H1 (cell line): ENCODE measurements around the gene C9. TPM values are rescaled to one million over a fixed set of nuclear protein-coding genes. Genes with fewer than 3 reads are reported as not detected.

Experiments used
- CTCF ChIA-PET: fragments of 300-600 bp; sonication (Branson Sonifier 250); formaldehyde crosslinking; loops from one replicate; lab custom pipeline; 2021; ENCODE audit not compliant: partially characterized antibody; lab: Charles Lee
- POLR2A ChIA-PET: fragments of 300-600 bp; sonication (Branson Sonifier 250); formaldehyde crosslinking; loops from one replicate; lab custom pipeline; 2021; ENCODE audit warnings: inconsistent platforms; ENCODE audit not compliant: partially characterized antibody; lab: Charles Lee
- DNase-seq, 2 experiments: peaks; one replicate each; pipeline versions ENCODE4 v3.0.0 to v3.0.0-alpha.2; 2010 to 2022; ENCODE audit warnings: low spot score in 2 of 2, low read depth in 1 of 2, mixed read lengths in 1 of 2
- FAIRE-seq: peaks from 2 replicates; lab custom pipeline; 2011; peaks lifted over from hg19 to GRCh38; lab: Jason Lieb, UNC
- H2AFZ ChIP-seq: 2 replicates; pipeline ENCODE4 v1.8.1; 2012; ENCODE audit warnings: low read length, inconsistent platforms
- H2AK5ac ChIP-seq: 2 replicates; pipeline ENCODE4 v1.6.1; 2013; ENCODE audit warnings: low read depth, low read length
- H2BK120ac ChIP-seq: replicated peaks from 2 replicates; pipeline ENCODE3; 2013; ENCODE audit warnings: low read depth, low read length, inconsistent platforms
- H2BK12ac ChIP-seq: 2 replicates; pipeline ENCODE4 v1.6.1; 2013; ENCODE audit warnings: low read depth, low read length
- H2BK15ac ChIP-seq: 2 replicates; pipeline ENCODE4 v1.6.1; 2013; ENCODE audit warnings: low read length
- H2BK20ac ChIP-seq: 2 replicates; pipeline ENCODE4 v1.6.1; 2013; ENCODE audit warnings: low read length
- H2BK5ac ChIP-seq: 2 replicates; pipeline ENCODE4 v1.6.1; 2013; ENCODE audit warnings: low read depth, low read length
- H3K14ac ChIP-seq: 2 replicates; pipeline ENCODE4 v1.6.1; 2013; ENCODE audit warnings: inconsistent platforms; ENCODE audit not compliant: insufficient read length
- H3K18ac ChIP-seq: 2 replicates; pipeline ENCODE4 v1.6.1; 2013; ENCODE audit warnings: low read length; ENCODE audit errors: extremely low read depth
- H3K23ac ChIP-seq: 2 replicates; pipeline ENCODE4 v1.6.1; 2013; ENCODE audit warnings: inconsistent platforms; ENCODE audit not compliant: insufficient read length
- H3K23me2 ChIP-seq: 2 replicates; pipeline ENCODE4 v1.6.1; 2013; ENCODE audit warnings: low read depth, low read length
- H3K27ac ChIP-seq: 2 replicates; pipeline ENCODE4 v1.6.1; 2011; ENCODE audit warnings: low read depth, low read length, inconsistent platforms
- H3K27me3 ChIP-seq, 4 experiments: replicated peaks in 1 of 4; 1 replicate in 1 of 4; 2 replicates in 3 of 4; pipeline versions ENCODE4 v1.6.1 to v1.8.1; 2011 to 2013; ENCODE audit warnings: low read length in 3 of 4, mild to moderate bottlenecking in 3 of 4, inconsistent platforms in 2 of 4, mixed read lengths in 2 of 4, moderate library complexity in 1 of 4; ENCODE audit not compliant: control insufficient read depth in 3 of 4, insufficient read depth in 3 of 4; ENCODE audit errors: extremely low read depth in 1 of 4
- H3K36me3 ChIP-seq, 4 experiments: 2 replicates each; pipeline versions ENCODE4 v1.6.1 to v1.8.1; 2011 to 2013; ENCODE audit warnings: mild to moderate bottlenecking in 4 of 4, low read length in 3 of 4, moderate library complexity in 2 of 4, control low read depth in 1 of 4, inconsistent platforms in 1 of 4; ENCODE audit not compliant: insufficient read depth in 4 of 4, control insufficient read depth in 2 of 4
- H3K4ac ChIP-seq: replicated peaks from 2 replicates; pipeline ENCODE3; 2013; ENCODE audit warnings: low read length, low read depth, mixed read lengths, inconsistent platforms; ENCODE audit not compliant: insufficient read length
- H3K4me1 ChIP-seq, 4 experiments: replicated peaks in 1 of 4; 1 replicate in 1 of 4; 2 replicates in 3 of 4; pipeline versions ENCODE4 v1.6.1 to v1.8.1; 2011 to 2013; ENCODE audit warnings: low read length in 3 of 4, inconsistent platforms in 2 of 4, mixed read lengths in 1 of 4; ENCODE audit not compliant: insufficient read depth in 4 of 4, control insufficient read depth in 3 of 4
- H3K4me2 ChIP-seq, 2 experiments: 2 replicates each; pipeline versions ENCODE4 v1.6.1 to v1.8.1; 2011 to 2013; ENCODE audit warnings: low read depth in 2 of 2, low read length in 2 of 2, control low read depth in 1 of 2, inconsistent platforms in 1 of 2, mild to moderate bottlenecking in 1 of 2; ENCODE audit not compliant: insufficient read depth in 1 of 2
- H3K4me3 ChIP-seq, 4 experiments: fragments of 200-600, 300-600 bp in 1 of 4; sonication (generic), shearing (Covaris generic), sonication (Bioruptor Twin) in 1 of 4; 2 replicates each; pipeline versions ENCODE4 v1.5.1 to v1.8.1; 2011 to 2016; ENCODE audit warnings: low read length in 4 of 4, low read depth in 3 of 4, control low read depth in 2 of 4, inconsistent platforms in 2 of 4, mild to moderate bottlenecking in 2 of 4, mixed read lengths in 1 of 4, moderate library complexity in 1 of 4; ENCODE audit not compliant: insufficient read depth in 2 of 4; ENCODE audit errors: extremely low read depth in 1 of 4
- H3K56ac ChIP-seq: replicated peaks from 2 replicates; pipeline ENCODE3; 2013; ENCODE audit warnings: low read depth, mild to moderate bottlenecking, mixed read lengths, low read length, inconsistent platforms; ENCODE audit not compliant: insufficient read length
- H3K79me1 ChIP-seq: 2 replicates; pipeline ENCODE4 v1.6.1; 2013; ENCODE audit warnings: low read depth, low read length, control low read depth
- H3K79me2 ChIP-seq, 2 experiments: 2 replicates each; pipeline versions ENCODE4 v1.6.1 to v1.8.1; 2012 to 2013; ENCODE audit warnings: low read length in 2 of 2, mild to moderate bottlenecking in 2 of 2, inconsistent platforms in 1 of 2; ENCODE audit not compliant: insufficient read depth in 2 of 2, control insufficient read depth in 1 of 2
- H3K9ac ChIP-seq, 4 experiments: replicated peaks in 1 of 4; 1 replicate in 1 of 4; 2 replicates in 3 of 4; pipeline versions ENCODE4 v1.6.1 to v1.8.1; 2011 to 2013; ENCODE audit warnings: low read depth in 3 of 4, low read length in 3 of 4, control low read depth in 2 of 4, mild to moderate bottlenecking in 2 of 4, moderate library complexity in 2 of 4, inconsistent platforms in 1 of 4; ENCODE audit errors: extremely low read depth in 1 of 4
- H3K9me3 ChIP-seq, 2 experiments: 2 replicates each; pipeline versions ENCODE4 v1.6.1 to v1.8.1; 2012 to 2013; ENCODE audit warnings: mild to moderate bottlenecking in 2 of 2, moderate library complexity in 2 of 2, control low read depth in 1 of 2, inconsistent platforms in 1 of 2, low read depth in 1 of 2, low read length in 1 of 2, mixed read lengths in 1 of 2; ENCODE audit not compliant: insufficient read depth in 2 of 2
- H4K20me1 ChIP-seq, 2 experiments: replicated peaks in 1 of 2; 2 replicates each; pipeline versions ENCODE3 to v1.8.1; 2011 to 2013; ENCODE audit warnings: inconsistent platforms in 2 of 2, low read length in 2 of 2, mild to moderate bottlenecking in 1 of 2; ENCODE audit not compliant: insufficient read depth in 2 of 2, control insufficient read depth in 1 of 2
- H4K5ac ChIP-seq: 2 replicates; pipeline ENCODE4 v1.6.1; 2013; ENCODE audit warnings: low read length, low read depth, mixed read lengths, inconsistent platforms; ENCODE audit not compliant: insufficient read length
- H4K8ac ChIP-seq: 2 replicates; pipeline ENCODE4 v1.8.0; 2013; ENCODE audit warnings: mild to moderate bottlenecking, moderate library complexity, low read length, inconsistent platforms; ENCODE audit not compliant: insufficient read depth; ENCODE audit errors: extremely low read depth
- H4K91ac ChIP-seq: replicated peaks from 2 replicates; pipeline ENCODE3; 2013; ENCODE audit warnings: low read length, mixed read lengths, inconsistent platforms; ENCODE audit not compliant: insufficient read length
- BRCA1 ChIP-seq: IDR thresholded peaks from 2 replicates; pipeline ENCODE4 v1.6.1; 2012; ENCODE audit warnings: low read depth, low read length, improper control_type of control experiment
- CBX5 ChIP-seq: fragments of 300-800, 300-1000 bp; sonication (generic); IDR thresholded peaks from 2 replicates; pipeline ENCODE4 v1.7.1; 2016; ENCODE audit warnings: antibody characterized with exemption, low read length, low read depth
- CTBP2 ChIP-seq: IDR thresholded peaks from 2 replicates; pipeline ENCODE4 v1.7.0; 2011; ENCODE audit warnings: borderline replicate concordance, mild to moderate bottlenecking, moderate library complexity, mixed read lengths, low read length; ENCODE audit not compliant: insufficient read depth, insufficient read length
- EP300 ChIP-seq, 2 experiments: IDR thresholded peaks; 1 replicate in 1 of 2; 2 replicates in 1 of 2; pipeline ENCODE4 v1.6.1; 2011 to 2012; ENCODE audit warnings: low read depth in 2 of 2, low read length in 2 of 2, mild to moderate bottlenecking in 2 of 2, borderline replicate concordance in 1 of 2, inconsistent platforms in 1 of 2, moderate library complexity in 1 of 2
- MAFK ChIP-seq: IDR thresholded peaks from 2 replicates; pipeline ENCODE4 v1.6.1; 2012; ENCODE audit warnings: low read depth, mild to moderate bottlenecking, improper control_type of control experiment, low read length
- POU5F1 ChIP-seq: IDR thresholded peaks from 2 replicates; pipeline ENCODE4 v1.6.1; 2011; ENCODE audit warnings: low read depth, mild to moderate bottlenecking, low read length, moderate library complexity
- TEAD4 ChIP-seq: IDR thresholded peaks from 2 replicates; pipeline ENCODE4 v1.6.1; 2012; ENCODE audit warnings: low read depth, low read length, inconsistent platforms, mixed read lengths
- WGBS, 2 experiments: shearing (Covaris generic) in 1 of 2; methylation state at CpG; one replicate each; pipeline versions ENCODE4 v1.1.6 to v1.1.7; 2013 to 2015; ENCODE audit warnings: low lambda C conversion rate in 2 of 2, mixed read lengths in 2 of 2, inconsistent platforms in 1 of 2, low coverage in 1 of 2, missing lambda C conversion rate in 1 of 2; ENCODE audit not compliant: insufficient replicate concordance in 2 of 2, insufficient coverage in 1 of 2, insufficient read length in 1 of 2; ENCODE audit errors: extremely low coverage in 1 of 2, missing lambda C conversion rate in 1 of 2; 5-methylcytosine and 5-hydroxymethylcytosine counted together
- polyA plus RNA-seq, 7 experiments: library from polyadenylated mRNA; depleted of rRNA in 3 of 7; stranded (reverse) in 5 of 7; unstranded in 2 of 7; fragments of >200 nt in 5 of 7; fragments of 200-250 nt in 2 of 7; gene quantifications; 1 replicate in 5 of 7; 2 replicates in 1 of 7; 4 replicates in 1 of 7; pipeline versions ENCODE4 v1.2.1 to v1.2.3, GENCODE V29; 2011 to 2013; ENCODE audit warnings: missing spikeins in 2 of 7, mixed read lengths in 2 of 7
- total RNA-seq: library from RNA; stranded (reverse); fragmentation: NEBNext Ultra II Directional; extraction: Animal tissue kit (Norgen Biotek cat#: 25700); gene quantifications from 2 replicates; pipeline ENCODE4 v1.2.1, GENCODE V29; 2021

The C9 gene
- total and polyA plus RNA-seq, 2 of the 8 experiments (the other 6 are each of a cell fraction or from before 2014, with no cell fraction given): not detected

DNA sequence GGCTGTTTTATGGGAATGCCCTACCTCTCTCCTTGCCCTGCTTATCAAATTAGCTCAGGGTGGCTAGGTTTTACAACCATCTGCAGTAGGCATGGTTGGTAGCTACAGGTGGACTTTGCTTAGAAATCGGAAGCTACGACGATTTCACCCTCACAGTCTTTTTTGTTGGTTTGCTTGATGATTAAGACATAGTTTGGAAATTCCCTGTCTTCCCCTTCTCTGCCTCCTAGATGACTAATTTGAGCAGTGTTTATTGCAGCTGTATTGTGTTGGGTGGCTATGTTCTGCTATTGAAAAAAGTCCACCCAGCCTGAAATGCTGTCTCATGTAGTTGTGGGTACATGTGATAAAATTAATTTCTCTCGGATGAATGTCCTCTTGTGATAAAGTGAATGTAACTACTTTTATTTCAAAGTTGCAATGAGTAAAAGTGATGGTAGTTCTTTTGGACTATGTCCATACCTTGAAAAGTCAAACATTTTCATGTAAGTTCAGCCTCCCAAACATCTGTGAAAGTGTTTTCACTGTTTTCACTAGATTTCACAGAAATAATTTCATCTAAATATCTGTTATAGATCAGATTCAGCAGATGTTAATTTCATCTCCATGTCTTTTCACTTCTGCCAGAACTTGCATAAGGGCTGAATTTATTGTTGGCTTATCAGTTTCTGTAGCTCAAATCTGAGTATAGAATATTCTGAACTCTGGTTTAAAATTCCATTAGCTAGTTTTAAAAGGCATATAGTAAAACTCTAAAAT, 107.6 kb downstream of the C9 start:
- H3K23ac ChIP-seq: no peak overlapping the region
- no peak overlapping the region for H3K9ac ChIP-seq
- no peak overlapping the region for H2AK5ac ChIP-seq
- H4K20me1 ChIP-seq: no peaks in the 10 kb centered on the region
- no peaks in the 10 kb centered on the region for H3K4me1 ChIP-seq
- FAIRE-seq (no peak), DNase-seq (no peak)
- no peak overlapping the region for H4K8ac ChIP-seq
- H2AFZ ChIP-seq: no peak overlapping the region
- H3K36me3 ChIP-seq: no peaks in the 10 kb centered on the region
- H2BK120ac ChIP-seq: no peak overlapping the region
- H3K23me2 ChIP-seq: no peaks in the 10 kb centered on the region
- no peak overlapping the region for H2BK5ac ChIP-seq
- no peak overlapping the region for H3K56ac ChIP-seq
- H3K4ac ChIP-seq: no peak overlapping the region
- no peak overlapping the region for H2BK15ac ChIP-seq
- H3K4me2 ChIP-seq: no peak overlapping the region
- no peak overlapping the region for H3K14ac ChIP-seq
- no peak overlapping the region for H4K5ac ChIP-seq
- no peaks in the 10 kb centered on the region for H3K79me2 ChIP-seq
- H3K4me3 ChIP-seq: no peak overlapping the region
- no peak overlapping the region for H3K18ac ChIP-seq
- no peak overlapping the region for H2BK12ac ChIP-seq
- TF ChIP-seq CTBP2 (no peak), POU5F1 (no peak), EP300 (IDR thresholded peaks at IDR 0.05; ENCODE audit: borderline replicate concordance in 1 of 2, low read depth in 2 of 2, low read length in 2 of 2) (no peak), CBX5 (no peak), MAFK (no peak), TEAD4 (no peak), BRCA1 (no peak)
- H3K9me3 ChIP-seq: no peaks in the 10 kb centered on the region
- CTCF ChIA-PET: interaction anchor here (0.7 to 1.6 kb wide), 6 partner anchors 10 to 750 kb away, joined by 3 to 7 read pairs (median 4); no protein-coding TSS in a partner anchor
- H3K27me3 ChIP-seq: no peaks in the 10 kb centered on the region
- no peaks in the 10 kb centered on the region for H3K79me1 ChIP-seq
- H2BK20ac ChIP-seq: no peak overlapping the region
- no peak overlapping the region for H3K27ac ChIP-seq
- POLR2A ChIA-PET: no interaction called here
- WGBS, 2 experiments: 87% methylated on average over 4 of the region's 4 CpGs; no CpG with 5 or more reads in 1 of the 2 experiments
- no peak overlapping the region for H4K91ac ChIP-seq
